Upper lobe of left lung (tissue), 6 donors: ENCODE data around the gene AGAP1. TPM values are rescaled to one million over a fixed set of nuclear protein-coding genes. Genes with fewer than 3 reads are reported as not detected.

Experiments
- ATAC-seq, 2 donors: fragments of 200-7000 bp; cut with Tn5 transposase; one replicate each; pipeline ENCODE4 v1.9.1; 2022; ENCODE audit warnings: mild to moderate bottlenecking in 2 of 2, moderate library complexity in 2 of 2; ENCODE audit not compliant: low FRiP score in 2 of 2
- DNase-seq, 2 donors: peaks; one replicate each; pipeline ENCODE4 v3.0.0-alpha.2; 2019 to 2020
- H3K27ac ChIP-seq, 4 donors: fragments of 200-600 bp; sonication (generic); one replicate each; pipeline ENCODE4 v1.5.1; 2016 to 2019
- H3K27me3 ChIP-seq, 4 donors: fragments of 200-600 bp; sonication (generic); one replicate each; pipeline ENCODE4 v1.5.1; 2017 to 2019
- H3K36me3 ChIP-seq, 4 donors: fragments of 200-600 bp; sonication (generic); one replicate each; pipeline ENCODE4 v1.5.1; 2016 to 2019
- H3K4me1 ChIP-seq, 4 donors: fragments of 200-600 bp; sonication (generic); one replicate each; pipeline ENCODE4 v1.5.1; 2018 to 2019
- H3K4me3 ChIP-seq, 4 donors: fragments of 200-600 bp; sonication (generic); one replicate each; pipeline ENCODE4 v1.5.1; 2017 to 2019; ENCODE audit warnings: mild to moderate bottlenecking in 2 of 4, moderate library complexity in 1 of 4
- H3K9me3 ChIP-seq, 4 donors: fragments of 200-600 bp; sonication (generic); one replicate each; pipeline ENCODE4 v1.5.1; 2018 to 2019
- EP300 ChIP-seq, 4 donors: sonication (generic); formaldehyde crosslinking; IDR thresholded peaks; one replicate each; pipeline ENCODE4 v1.5.1; 2017; ENCODE audit warnings: antibody characterized with exemption in 4 of 4, control low read depth in 2 of 4
- POLR2A ChIP-seq, 4 donors: fragments of 450-650 bp; IDR thresholded peaks; one replicate each; pipeline ENCODE4 v1.5.1; 2016 to 2017; ENCODE audit warnings: antibody characterized with exemption in 4 of 4, mild to moderate bottlenecking in 2 of 4
- POLR2AphosphoS5 ChIP-seq, 2 donors: sonication (generic); formaldehyde crosslinking; IDR thresholded peaks; one replicate each; pipeline ENCODE4 v1.5.1; 2017; ENCODE audit warnings: antibody characterized with exemption in 2 of 2
- WGBS, 2 donors: methylation state at CpG; one replicate each; pipeline ENCODE4 v1.1.5; 2017 to 2018; 5-methylcytosine and 5-hydroxymethylcytosine counted together
- total RNA-seq, 6 donors: library from RNA; depleted of rRNA in 4 of 6; stranded (reverse); fragments of >200 nt in 4 of 6; gene quantifications; one replicate each; pipeline versions ENCODE4 v1.1.0 to v1.2.1, GENCODE V29; 2016 to 2021
- TF ChIP-seq, protein P1 (sequence below), 6 experiments: fragments of 450-650 bp in 4 of 6; fragments of 200-600 bp in 2 of 6; sonication (generic) in 2 of 6; IDR thresholded peaks; one replicate each; pipeline ENCODE4 v1.5.1; 2016 to 2019; ENCODE audit warnings: antibody characterized with exemption in 6 of 6
- donor health status: DM: no; HTN: no; CAD: no; lungs with moderate emphysema.
- donor health status: DM: no; HTN: yes; CAD: no; lungs with severe emphysema.

The AGAP1 gene
- total RNA-seq, 6 donors from 2014 or later = 25.5 to 45.1 (median 30.7) TPM

DNA sequence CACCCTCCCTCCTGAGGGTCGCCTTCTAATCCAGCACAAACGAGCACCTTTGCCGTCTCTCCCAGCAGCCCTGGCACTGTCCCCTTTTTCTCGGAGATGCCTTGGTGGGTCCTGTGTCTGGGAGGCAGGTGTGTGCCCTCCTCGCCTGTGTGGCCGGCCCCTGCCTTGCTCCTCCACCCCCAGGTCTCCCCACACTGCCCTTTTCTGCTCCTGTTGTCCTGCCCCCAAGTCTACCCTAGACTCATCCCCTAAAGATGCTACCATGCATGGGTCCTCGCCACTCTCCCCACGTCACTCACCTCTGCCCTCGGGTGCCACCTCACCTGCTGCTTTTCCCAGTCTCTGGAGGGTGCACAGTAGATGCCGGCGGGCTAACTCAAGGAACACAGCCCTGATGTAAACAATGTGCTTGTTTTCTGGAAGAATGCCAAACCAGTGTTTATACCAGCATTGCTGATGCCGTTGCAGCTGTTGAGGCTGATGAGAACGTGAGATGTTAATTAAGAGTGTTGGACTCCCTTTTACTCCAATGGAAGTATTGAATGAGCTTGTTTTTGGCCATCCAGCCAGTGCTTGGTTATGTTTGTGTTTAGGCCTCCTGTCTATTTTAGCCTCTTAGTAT lies 223.1 kb downstream of the AGAP1 start:
- peaks cover 0 to 11% (median 5%) of the 10 kb centered on the region in 4 donors for H3K4me1 ChIP-seq
- TF ChIP-seq EP300 (IDR thresholded peaks at IDR 0.05) (no peak), POLR2AphosphoS5 (IDR thresholded peaks at IDR 0.05) (no peak), POLR2A (IDR thresholded peaks at IDR 0.05) (no peak)
- TF ChIP-seq, protein P1, sequence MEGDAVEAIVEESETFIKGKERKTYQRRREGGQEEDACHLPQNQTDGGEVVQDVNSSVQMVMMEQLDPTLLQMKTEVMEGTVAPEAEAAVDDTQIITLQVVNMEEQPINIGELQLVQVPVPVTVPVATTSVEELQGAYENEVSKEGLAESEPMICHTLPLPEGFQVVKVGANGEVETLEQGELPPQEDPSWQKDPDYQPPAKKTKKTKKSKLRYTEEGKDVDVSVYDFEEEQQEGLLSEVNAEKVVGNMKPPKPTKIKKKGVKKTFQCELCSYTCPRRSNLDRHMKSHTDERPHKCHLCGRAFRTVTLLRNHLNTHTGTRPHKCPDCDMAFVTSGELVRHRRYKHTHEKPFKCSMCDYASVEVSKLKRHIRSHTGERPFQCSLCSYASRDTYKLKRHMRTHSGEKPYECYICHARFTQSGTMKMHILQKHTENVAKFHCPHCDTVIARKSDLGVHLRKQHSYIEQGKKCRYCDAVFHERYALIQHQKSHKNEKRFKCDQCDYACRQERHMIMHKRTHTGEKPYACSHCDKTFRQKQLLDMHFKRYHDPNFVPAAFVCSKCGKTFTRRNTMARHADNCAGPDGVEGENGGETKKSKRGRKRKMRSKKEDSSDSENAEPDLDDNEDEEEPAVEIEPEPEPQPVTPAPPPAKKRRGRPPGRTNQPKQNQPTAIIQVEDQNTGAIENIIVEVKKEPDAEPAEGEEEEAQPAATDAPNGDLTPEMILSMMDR (IDR thresholded peaks at IDR 0.05) = no peak
- H3K4me3 ChIP-seq = no peak overlapping the region
- H3K9me3 ChIP-seq = no peaks in the 10 kb centered on the region
- H3K27me3 ChIP-seq = no peaks in the 10 kb centered on the region
- no peak for DNase-seq
- 72 to 77% methylated on average over 13 of the region's 13 CpGs for WGBS, 2 donors
- no peak overlapping the region for H3K27ac ChIP-seq
- no peaks in the 10 kb centered on the region for H3K36me3 ChIP-seq
- ATAC-seq = peak in 1 of 2 donors; percentile 34

DNA sequence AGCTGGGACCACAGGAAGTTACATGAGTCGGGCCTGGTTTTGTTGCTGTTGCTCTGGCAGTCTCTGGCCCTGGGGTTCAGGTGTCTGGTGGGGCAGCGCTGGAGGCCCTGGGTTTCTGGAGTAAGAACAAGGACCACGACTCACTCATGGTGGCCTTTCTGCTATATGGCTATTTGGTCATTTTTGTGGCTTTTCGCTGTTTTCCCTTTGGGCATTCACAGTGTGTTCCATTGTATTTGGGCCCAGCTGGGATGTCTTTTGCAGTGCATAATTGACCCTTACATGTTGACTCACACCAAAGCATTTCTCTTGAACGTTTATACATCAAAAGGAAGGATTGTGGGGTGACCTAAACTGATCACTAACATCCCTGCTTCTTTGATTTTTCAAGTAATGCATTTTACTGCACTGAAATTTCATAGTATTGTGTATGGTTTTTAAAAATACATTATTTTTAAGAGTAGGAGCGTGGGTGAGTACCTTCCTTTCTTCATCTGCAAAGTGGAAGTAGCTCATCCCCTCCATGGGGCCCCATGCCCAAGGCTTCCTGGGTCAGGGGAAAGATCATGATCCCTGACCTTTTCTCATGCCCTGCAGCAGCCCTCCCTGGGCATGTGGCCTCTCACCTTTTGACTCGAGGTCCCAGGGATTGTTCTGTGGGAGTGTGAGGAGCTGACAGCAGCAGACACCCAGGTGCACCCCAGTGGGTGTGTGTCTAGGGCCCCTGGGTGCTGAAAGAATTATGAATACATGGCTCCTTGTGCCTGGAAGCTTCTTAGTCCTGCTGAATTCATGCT lies 225.5 kb downstream of the AGAP1 start:
- ATAC-seq = no peak
- H3K4me3 ChIP-seq = no peak overlapping the region

DNA sequence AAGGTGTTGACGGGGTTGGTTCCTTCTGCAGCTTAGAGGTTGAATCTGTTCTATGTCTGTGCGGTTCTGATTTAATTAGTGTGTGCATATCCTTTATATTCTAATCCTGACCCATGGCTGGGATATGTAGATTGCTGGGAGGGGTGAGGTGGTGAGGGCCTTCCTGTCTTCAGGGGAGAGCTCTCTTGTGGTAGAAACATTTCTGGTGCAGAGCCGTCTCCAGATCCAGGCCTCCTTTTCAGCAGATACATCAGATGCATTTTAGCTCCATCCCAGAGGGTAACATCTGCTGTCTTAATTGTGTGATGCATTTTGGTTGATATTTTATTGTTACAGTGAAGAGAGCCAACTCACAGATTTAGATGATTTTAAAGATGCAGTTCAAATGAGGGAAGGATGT lies 227.8 kb downstream of the AGAP1 start:
- no peak overlapping the region for H3K4me3 ChIP-seq
- 90 to 94% methylated on average over 3 of the region's 3 CpGs for WGBS, 2 donors
- H3K27me3 ChIP-seq = no peaks in the 10 kb centered on the region
- no peak for ATAC-seq
- no peak for DNase-seq
- no peaks in the 10 kb centered on the region for H3K9me3 ChIP-seq
- peaks cover 0 to 20% (median 12%) of the 10 kb centered on the region in 4 donors for H3K4me1 ChIP-seq
- H3K36me3 ChIP-seq = no peaks in the 10 kb centered on the region
- TF ChIP-seq EP300 (IDR thresholded peaks at IDR 0.05) = no peak
- no peak for TF ChIP-seq POLR2AphosphoS5 (IDR thresholded peaks at IDR 0.05)
- no peak overlapping the region for H3K27ac ChIP-seq

More for the DNA sequence above, 225.5 kb downstream of the AGAP1 start:
- WGBS, 2 donors = 75 to 79% methylated on average over 7 of the region's 7 CpGs
- Histone ChIP-seq H3K27ac (no peak overlapping the region), H3K4me1 (peaks cover 0 to 14% (median 9%) of the 10 kb centered on the region in 4 donors), H3K27me3 (no peaks in the 10 kb centered on the region), H3K36me3 (no peaks in the 10 kb centered on the region), H3K9me3 (no peaks in the 10 kb centered on the region)
- TF ChIP-seq EP300 (IDR thresholded peaks at IDR 0.05) = no peak
- no peak for TF ChIP-seq POLR2AphosphoS5 (IDR thresholded peaks at IDR 0.05)
- no peak for TF ChIP-seq POLR2A (IDR thresholded peaks at IDR 0.05)
- TF ChIP-seq, protein P1 (IDR thresholded peaks at IDR 0.05) = no peak
- no peak for DNase-seq

DNA sequence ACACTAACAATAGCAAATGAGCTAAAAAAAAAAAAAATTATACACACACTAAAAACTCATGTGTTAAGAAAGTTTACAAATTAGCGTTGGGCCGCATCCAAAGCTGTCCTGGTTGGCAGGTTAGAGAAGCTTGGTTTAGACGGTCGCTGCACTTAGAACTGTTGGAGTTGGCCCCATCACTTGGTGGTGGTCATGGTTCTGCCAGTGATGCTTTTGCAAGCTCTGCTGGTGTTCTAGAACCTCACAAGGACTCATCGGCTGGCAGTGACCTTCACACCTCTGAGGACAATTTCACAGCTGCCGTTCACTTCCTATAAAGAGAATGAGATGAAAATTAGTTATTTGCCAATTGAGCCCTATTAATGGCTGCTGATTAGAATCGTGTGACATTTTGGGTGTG lies 229.0 kb downstream of the AGAP1 start:
- no peaks in the 10 kb centered on the region for H3K9me3 ChIP-seq
- H3K36me3 ChIP-seq = no peaks in the 10 kb centered on the region
- ATAC-seq = no peak
- no peak overlapping the region for H3K27ac ChIP-seq
- H3K27me3 ChIP-seq = no peaks in the 10 kb centered on the region
- no peak for DNase-seq
- 91 to 95% methylated on average over 7 of the region's 7 CpGs for WGBS, 2 donors
- no peak overlapping the region for H3K4me3 ChIP-seq
- TF ChIP-seq, protein P1 (IDR thresholded peaks at IDR 0.05) = no peak
- TF ChIP-seq EP300 (IDR thresholded peaks at IDR 0.05) (no peak), POLR2A (IDR thresholded peaks at IDR 0.05) (no peak), POLR2AphosphoS5 (IDR thresholded peaks at IDR 0.05) (no peak)
- H3K4me1 ChIP-seq = peaks cover 3 to 19% (median 7%) of the 10 kb centered on the region in 4 donors

DNA sequence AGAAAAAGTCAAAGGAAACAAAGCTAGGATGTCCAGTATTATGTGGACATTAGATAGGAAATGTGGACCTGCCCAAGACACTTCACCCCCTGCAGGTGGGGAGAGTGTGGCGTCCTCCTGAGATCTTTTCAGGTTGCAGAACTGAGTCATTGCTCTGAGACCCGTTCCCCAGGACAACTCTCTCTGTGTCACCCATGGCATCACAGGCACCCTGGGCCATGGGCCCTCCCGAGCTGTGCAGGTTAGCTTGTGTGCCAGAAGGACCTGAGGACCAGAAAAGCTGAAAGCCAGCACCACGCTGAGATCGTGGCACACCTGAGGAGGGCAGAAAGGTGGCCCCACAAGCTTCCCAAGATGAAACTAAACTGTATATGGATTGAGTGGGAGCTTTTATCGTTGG lies 229.5 kb downstream of the AGAP1 start:
- WGBS, 2 donors = 95 to 96% methylated on average over 5 to 6 of the region's 6 CpGs
- no peak overlapping the region for H3K4me3 ChIP-seq
- DNase-seq (no peak), ATAC-seq (no peak)
- no peaks in the 10 kb centered on the region for H3K9me3 ChIP-seq
- H3K4me1 ChIP-seq = peaks cover 3 to 19% (median 7%) of the 10 kb centered on the region in 4 donors
- no peak overlapping the region for H3K27ac ChIP-seq
- H3K27me3 ChIP-seq = no peaks in the 10 kb centered on the region
- no peaks in the 10 kb centered on the region for H3K36me3 ChIP-seq
- TF ChIP-seq POLR2AphosphoS5 (IDR thresholded peaks at IDR 0.05) (no peak), POLR2A (IDR thresholded peaks at IDR 0.05) (no peak), EP300 (IDR thresholded peaks at IDR 0.05) (no peak)
- TF ChIP-seq, protein P1 (IDR thresholded peaks at IDR 0.05) = no peak
